Osteoblast (primary cell): ENCODE data around the gene SEMA4A. TPM values are rescaled to one million over a fixed set of nuclear protein-coding genes. Genes with fewer than 3 reads are reported as not detected.
A peak's percentile ranks its signal among the peaks of the same experiment; 100 is the strongest.

ENCODE experiments used
- DNase-seq: peaks from one replicate; pipeline ENCODE4 v3.0.0; 2011; ENCODE audit warnings: low spot score, mixed read lengths; ENCODE audit not compliant: insufficient read length; ENCODE audit errors: missing footprints
- H2AFZ ChIP-seq: 2 replicates; pipeline ENCODE4 v1.6.0; 2011; ENCODE audit warnings: mild to moderate bottlenecking, low read length
- H3K27ac ChIP-seq: 2 replicates; pipeline ENCODE4 v1.5.1; 2011; ENCODE audit warnings: mild to moderate bottlenecking, low read depth, low read length, moderate library complexity
- H3K27me3 ChIP-seq: 2 replicates; pipeline ENCODE4 v1.6.0; 2012; ENCODE audit warnings: mild to moderate bottlenecking, control low read depth, inconsistent platforms, low read length, moderate library complexity; ENCODE audit not compliant: insufficient read depth
- H3K36me3 ChIP-seq: 2 replicates; pipeline ENCODE4 v1.5.1; 2011; ENCODE audit warnings: mild to moderate bottlenecking, low read length, control low read depth, moderate library complexity; ENCODE audit not compliant: insufficient read depth
- H3K4me1 ChIP-seq: 2 replicates; pipeline ENCODE4 v1.5.1; 2011; ENCODE audit warnings: mild to moderate bottlenecking, low read length, control low read depth, moderate library complexity; ENCODE audit not compliant: insufficient read depth
- H3K4me2 ChIP-seq: 2 replicates; pipeline ENCODE4 v1.6.0; 2011; ENCODE audit warnings: mild to moderate bottlenecking, low read length; ENCODE audit not compliant: insufficient read depth
- H3K4me3 ChIP-seq: fragments of 200-600 bp; sonication (generic); 3 replicates; pipeline ENCODE4 v1.5.1; 2012; ENCODE audit warnings: mild to moderate bottlenecking, low read length, inconsistent platforms; ENCODE audit not compliant: insufficient read depth
- H3K79me2 ChIP-seq: 2 replicates; pipeline ENCODE4 v1.6.0; 2012; ENCODE audit warnings: mild to moderate bottlenecking, low read length, control low read depth, inconsistent platforms; ENCODE audit not compliant: insufficient read depth
- H3K9me3 ChIP-seq: 2 replicates; pipeline ENCODE4 v1.5.1; 2011; ENCODE audit warnings: low read depth, low read length, control low read depth
- H4K20me1 ChIP-seq: 2 replicates; pipeline ENCODE4 v1.6.0; 2012; ENCODE audit warnings: mild to moderate bottlenecking, low read length, control low read depth; ENCODE audit not compliant: insufficient read depth
- CTCF ChIP-seq: IDR thresholded peaks from 2 replicates; pipeline ENCODE4 v1.5.1; 2011; ENCODE audit warnings: mild to moderate bottlenecking, low read depth, low read length, moderate library complexity; ENCODE audit errors: extremely low read depth
- total RNA-seq: library from RNA; depleted of rRNA; stranded (reverse); fragments of >200 nt; gene quantifications from 2 replicates; pipeline ENCODE4 v1.2.3, GENCODE V29; 2012

Gene SEMA4A
- total RNA-seq, 1 donor: 1.8 TPM

- Histone ChIP-seq H4K20me1 (peaks cover 18% of the 10 kb centered on the region), H3K4me2 (no peak overlapping the region), H2AFZ (no peak overlapping the region), H3K36me3 (no peaks in the 10 kb centered on the region), H3K27ac (no peak overlapping the region), H3K27me3 (no peaks in the 10 kb centered on the region), H3K4me3 (no peak overlapping the region), H3K9me3 (no peaks in the 10 kb centered on the region), H3K4me1 (peaks cover 35% of the 10 kb centered on the region), H3K79me2 (peaks cover 34% of the 10 kb centered on the region)
- DNase-seq: no peak
- no peak for TF ChIP-seq CTCF
These were observed 41.9 kb upstream of the SEMA4A start for GRCh38 chr1:156111355-156111962.

- no peaks in the 10 kb centered on the region for H3K27me3 ChIP-seq
- peak overlapping the region; percentile 15 for H3K27ac ChIP-seq
- peaks cover 24% of the 10 kb centered on the region for H4K20me1 ChIP-seq
- H3K4me2 ChIP-seq: no peak overlapping the region
- no peak overlapping the region for H3K4me3 ChIP-seq
- TF ChIP-seq CTCF: no peak
- H3K79me2 ChIP-seq: peaks cover 44% of the 10 kb centered on the region
- H3K4me1 ChIP-seq: peaks cover 31% of the 10 kb centered on the region
- no peak for DNase-seq
- H3K9me3 ChIP-seq: no peaks in the 10 kb centered on the region
- no peaks in the 10 kb centered on the region for H3K36me3 ChIP-seq
- H2AFZ ChIP-seq: no peak overlapping the region
These were observed 40.9 kb upstream of the SEMA4A start for GRCh38 chr1:156112276-156113137.

- H3K79me2 ChIP-seq: peaks cover 53% of the 10 kb centered on the region
These were observed 40.0 kb upstream of the SEMA4A start for GRCh38 chr1:156113282-156113950.

More at GRCh38 chr1:156113282-156113950, 40.0 kb upstream of the SEMA4A start:
- no peak overlapping the region for H2AFZ ChIP-seq
- H3K9me3 ChIP-seq: no peaks in the 10 kb centered on the region
- DNase-seq: no peak
- H3K4me3 ChIP-seq: peak overlapping the region; percentile 99
- peaks cover 41% of the 10 kb centered on the region for H3K4me1 ChIP-seq
- TF ChIP-seq CTCF: no peak
- peaks cover 8% of the 10 kb centered on the region for H3K36me3 ChIP-seq
- peaks cover 33% of the 10 kb centered on the region for H4K20me1 ChIP-seq
- peak overlapping the region; percentile 92 for H3K4me2 ChIP-seq
- peak overlapping the region; percentile 98 for H3K27ac ChIP-seq
- no peaks in the 10 kb centered on the region for H3K27me3 ChIP-seq
